Retinal pigment epithelial cell (primary cell): Measurements from ENCODE around the gene ANKRD13A.
"Not testable (repeated sequence)": the region's sequence is repeated elsewhere in the genome, so short reads cannot be mapped to it uniquely, and the experiment has no call there.

Experiments used
- DNase-seq: peaks from one replicate; pipeline ENCODE4 v3.0.0-alpha.2; 2010; ENCODE audit warnings: low read depth
- H3K4me3 ChIP-seq: 2 replicates; pipeline ENCODE4 v1.5.1; 2011; ENCODE audit warnings: mild to moderate bottlenecking, low read length, control low read depth, moderate library complexity
- CTCF ChIP-seq: conservative IDR thresholded peaks from 2 replicates; pipeline ENCODE4 v1.5.1; 2011; ENCODE audit warnings: low read depth, low read length, control low read depth, inconsistent platforms

The ANKRD13A gene

DNA sequence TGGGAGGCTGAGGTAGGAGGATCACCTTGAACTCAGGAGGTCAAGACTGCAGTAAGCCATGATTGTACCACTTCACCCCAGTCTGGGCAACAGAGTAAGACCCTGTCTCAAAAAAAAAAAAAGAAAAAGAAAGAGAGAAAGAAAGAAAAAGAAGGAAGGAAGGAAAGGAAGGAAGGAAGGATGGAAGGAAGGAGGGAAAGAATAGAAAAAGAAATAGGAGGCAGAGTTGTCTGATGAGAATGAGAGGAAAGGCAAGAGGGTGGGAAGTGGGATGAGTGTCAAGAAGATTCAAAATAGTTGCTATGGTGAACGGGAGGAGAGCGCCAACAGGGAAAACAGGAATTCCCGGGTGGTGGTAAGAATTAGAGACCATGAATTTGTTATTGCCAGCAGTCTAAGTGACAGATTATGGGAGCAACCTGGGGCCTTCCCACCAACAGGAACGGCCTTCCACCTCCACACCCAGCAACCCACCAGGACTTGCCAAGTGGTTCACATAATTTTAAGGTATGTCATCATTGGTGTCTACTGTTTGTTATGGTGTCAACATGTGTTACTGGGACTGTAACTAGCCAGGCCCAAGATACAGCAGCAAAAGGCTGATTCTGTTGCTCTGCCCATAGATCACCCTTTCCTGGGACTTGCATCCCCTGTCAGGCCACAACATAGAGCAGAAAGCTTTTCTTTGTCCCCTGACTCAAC is 85.2 kb downstream of the ANKRD13A start:
- no peak overlapping the region for H3K4me3 ChIP-seq
- DNase-seq, result no peak
- TF ChIP-seq CTCF, result no peak

- not testable (repeated sequence) for DNase-seq, H3K4me3 ChIP-seq
Observed at GRCh38 chr12:110088216-110088615, 89.0 kb downstream of the ANKRD13A start.

DNA sequence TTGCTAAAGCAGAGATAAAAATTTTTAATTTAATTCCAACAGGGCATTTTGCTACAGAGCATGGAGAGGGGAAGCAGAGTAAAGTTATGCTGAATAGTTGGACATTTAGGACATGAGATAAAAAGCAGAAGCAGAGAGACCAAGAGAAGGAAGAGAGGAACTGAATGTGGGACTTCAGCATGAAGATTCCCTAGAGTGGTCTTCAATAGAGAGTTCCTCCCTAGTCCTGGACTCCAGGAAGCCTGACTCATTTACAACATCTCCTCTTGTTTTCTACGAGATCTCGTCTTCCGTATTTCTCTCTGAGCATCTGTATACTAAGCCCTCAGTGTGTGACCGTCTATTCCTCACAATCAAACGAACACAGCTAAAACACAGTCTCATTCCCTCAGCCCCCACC is 89.7 kb downstream of the ANKRD13A start:
- no peak for TF ChIP-seq CTCF
- no peak overlapping the region for H3K4me3 ChIP-seq
- DNase-seq, result no peak
